Endothelial cell of umbilical vein (primary cell): ENCODE measurements around the gene PMVK. TPM values are rescaled to one million over a fixed set of nuclear protein-coding genes. Genes with fewer than 3 reads are reported as not detected.

ENCODE experiments used
- BruUV-seq: library from RNA; stranded (reverse); fragments of 400-500 nt; replicated peaks from 2 replicates; lab custom pipeline; 2021; lab: Mats Ljungman, UMichigan
- CTCF ChIA-PET: fragments of 300-600, 350-600 bp; sonication (Branson Sonifier 250); formaldehyde crosslinking; loops from one replicate; lab custom pipeline; 2021; ENCODE audit warnings: antibody characterized with exemption, inconsistent platforms; lab: Charles Lee
- POLR2A ChIA-PET: fragments of 300-600, 350-600 bp; sonication (Branson Sonifier 250); formaldehyde crosslinking; loops from one replicate; lab custom pipeline; 2021; ENCODE audit warnings: antibody characterized with exemption, inconsistent platforms; lab: Charles Lee
- DNase-seq: peaks from one replicate; pipeline ENCODE4 v3.0.0-alpha.2; 2011; ENCODE audit warnings: low read depth, low spot score
- FAIRE-seq: peaks from 2 replicates; lab custom pipeline; 2011; peaks lifted over from hg19 to GRCh38; lab: Jason Lieb, UNC
- H2AFZ ChIP-seq: 2 replicates; pipeline ENCODE4 v1.6.0; 2012; ENCODE audit warnings: low read depth, low read length, control low read depth, inconsistent platforms
- H3K27ac ChIP-seq: 2 replicates; pipeline ENCODE4 v1.5.1; 2011; ENCODE audit warnings: low read depth, mild to moderate bottlenecking, control low read depth, low read length, moderate library complexity; ENCODE audit not compliant: insufficient read depth
- H3K27me3 ChIP-seq, 2 experiments: 2 replicates each; pipeline versions ENCODE4 v1.6.0 to v1.6.1; 2011; ENCODE audit warnings: low read length in 2 of 2, mixed read lengths in 1 of 2; ENCODE audit not compliant: control insufficient read depth in 2 of 2, insufficient read depth in 2 of 2
- H3K36me3 ChIP-seq, 2 experiments: 2 replicates in 1 of 2; 3 replicates in 1 of 2; pipeline ENCODE4 v1.5.1; 2011; ENCODE audit warnings: low read length in 2 of 2, mild to moderate bottlenecking in 1 of 2, moderate library complexity in 1 of 2; ENCODE audit not compliant: control insufficient read depth in 2 of 2, insufficient read depth in 2 of 2; ENCODE audit errors: extremely low read depth in 1 of 2
- H3K4me1 ChIP-seq: 3 replicates; pipeline ENCODE4 v1.5.1; 2011; ENCODE audit warnings: mild to moderate bottlenecking, low read length; ENCODE audit not compliant: control insufficient read depth, insufficient read depth; ENCODE audit errors: extremely low read depth
- H3K4me2 ChIP-seq: 2 replicates; pipeline ENCODE4 v1.6.1; 2011; ENCODE audit warnings: low read length, control low read depth, mixed read lengths; ENCODE audit not compliant: insufficient read depth
- H3K4me3 ChIP-seq, 3 experiments: fragments of 200-600 bp in 1 of 3; sonication (generic), shearing (Covaris generic) in 1 of 3; replicated peaks in 1 of 3; 2 replicates each; pipeline ENCODE4 v1.5.1; 2011 to 2016; ENCODE audit warnings: control low read depth in 3 of 3, low read length in 3 of 3, mild to moderate bottlenecking in 2 of 3, inconsistent platforms in 1 of 3, low read depth in 1 of 3, moderate library complexity in 1 of 3; ENCODE audit not compliant: insufficient read depth in 1 of 3
- H3K79me2 ChIP-seq: 2 replicates; pipeline ENCODE4 v1.6.0; 2012; ENCODE audit warnings: low read length, inconsistent platforms; ENCODE audit not compliant: control insufficient read depth, insufficient read depth
- H3K9ac ChIP-seq: replicated peaks from 2 replicates; pipeline ENCODE3; 2011; ENCODE audit warnings: low read length, control low read depth; ENCODE audit not compliant: insufficient read depth; ENCODE audit errors: extremely low read depth
- H3K9me1 ChIP-seq: replicated peaks from 3 replicates; pipeline ENCODE4 v1.6.0; 2011; ENCODE audit warnings: mild to moderate bottlenecking, low read length; ENCODE audit not compliant: control insufficient read depth, insufficient read depth; ENCODE audit errors: extremely low read depth
- H3K9me3 ChIP-seq: replicated peaks from 2 replicates; pipeline ENCODE4 v1.5.1; 2012; ENCODE audit warnings: low read length, inconsistent platforms; ENCODE audit not compliant: control insufficient read depth, insufficient read depth
- H4K20me1 ChIP-seq: replicated peaks from 2 replicates; pipeline ENCODE3; 2011; ENCODE audit warnings: mild to moderate bottlenecking, low read length; ENCODE audit not compliant: control insufficient read depth, insufficient read depth; ENCODE audit errors: extremely low read depth
- EZH2 ChIP-seq: IDR thresholded peaks from 2 replicates; pipeline ENCODE4 v1.6.1; 2012; ENCODE audit warnings: borderline replicate concordance, low read depth, mild to moderate bottlenecking, moderate library complexity, low read length, inconsistent platforms; ENCODE audit not compliant: severe bottlenecking
- FOS ChIP-seq: IDR thresholded peaks from 2 replicates; pipeline ENCODE4 v1.6.1; 2011; ENCODE audit warnings: mild to moderate bottlenecking, low read length, moderate library complexity, borderline replicate concordance; ENCODE audit not compliant: insufficient read depth
- GATA2 ChIP-seq: IDR thresholded peaks from 2 replicates; pipeline ENCODE4 v1.7.0; 2011; ENCODE audit warnings: low read depth, mild to moderate bottlenecking, moderate library complexity, mixed read lengths, low read length; ENCODE audit not compliant: insufficient read length, insufficient read depth
- JUN ChIP-seq: IDR thresholded peaks from 2 replicates; pipeline ENCODE4 v1.6.1; 2011; ENCODE audit warnings: borderline replicate concordance, low read depth; ENCODE audit not compliant: insufficient read length, insufficient read depth
- MAX ChIP-seq: IDR thresholded peaks from 2 replicates; pipeline ENCODE4 v1.6.1; 2011; ENCODE audit not compliant: insufficient read depth, insufficient read length
- MYC ChIP-seq: IDR thresholded peaks from one replicate; pipeline ENCODE4 v1.6.1; 2011; ENCODE audit warnings: mild to moderate bottlenecking, low read depth, low read length
- POLR2A ChIP-seq: IDR thresholded peaks from 2 replicates; pipeline ENCODE4 v1.6.1; 2012; ENCODE audit warnings: low read depth, mild to moderate bottlenecking, control low read depth, low read length
- POLR2AphosphoS5 ChIP-seq: IDR thresholded peaks from 2 replicates; pipeline ENCODE4 v1.6.1; 2012; ENCODE audit warnings: low read depth, mild to moderate bottlenecking, control low read depth, low read length, moderate library complexity; ENCODE audit not compliant: insufficient read depth
- dilution Hi-C: fragments of 300-500 bp; cut with MboI; formaldehyde crosslinking; loops from one replicate; pipeline ENCODE4 v1.15.0; 2019; ENCODE audit warnings: low sequenced_read_pairs; ENCODE audit not compliant: extremely low pct_ligation_motif_present
- intact Hi-C: fragments of 100-400 bp; cut with micrococcal nuclease; formaldehyde crosslinking; loops from one replicate; pipeline ENCODE4 v1.10.0; 2022
- polyA plus RNA-seq, 4 experiments: library from polyadenylated mRNA; depleted of rRNA in 3 of 4; stranded (reverse) in 3 of 4; unstranded in 1 of 4; fragments of >200 nt; gene quantifications; 2 replicates each; pipeline versions ENCODE4 v1.2.1 to v1.2.3, GENCODE V29; 2011 to 2012; ENCODE audit warnings: missing spikeins in 1 of 4
- total RNA-seq: library from RNA; stranded (reverse); gene quantifications from 2 replicates; pipeline ENCODE4 v1.2.3, GENCODE V29; 2021
- TF ChIP-seq, protein P1 (sequence below), 2 donors: IDR thresholded peaks; 1 replicate in 1 of 2; 2 replicates in 1 of 2; pipeline ENCODE4 v1.5.1; 2011; ENCODE audit warnings: low read length in 2 of 2, mild to moderate bottlenecking in 2 of 2, moderate library complexity in 2 of 2, control low read depth in 1 of 2, inconsistent platforms in 1 of 2, low read depth in 1 of 2; ENCODE audit not compliant: insufficient read depth in 1 of 2; ENCODE audit errors: extremely low read depth in 1 of 2

PMVK gene
- total and polyA plus RNA-seq, 2 donors (not counting 3 experiments of a cell fraction or from before 2014, with no cell fraction given), result 22.6 to 32.7 TPM

DNA sequence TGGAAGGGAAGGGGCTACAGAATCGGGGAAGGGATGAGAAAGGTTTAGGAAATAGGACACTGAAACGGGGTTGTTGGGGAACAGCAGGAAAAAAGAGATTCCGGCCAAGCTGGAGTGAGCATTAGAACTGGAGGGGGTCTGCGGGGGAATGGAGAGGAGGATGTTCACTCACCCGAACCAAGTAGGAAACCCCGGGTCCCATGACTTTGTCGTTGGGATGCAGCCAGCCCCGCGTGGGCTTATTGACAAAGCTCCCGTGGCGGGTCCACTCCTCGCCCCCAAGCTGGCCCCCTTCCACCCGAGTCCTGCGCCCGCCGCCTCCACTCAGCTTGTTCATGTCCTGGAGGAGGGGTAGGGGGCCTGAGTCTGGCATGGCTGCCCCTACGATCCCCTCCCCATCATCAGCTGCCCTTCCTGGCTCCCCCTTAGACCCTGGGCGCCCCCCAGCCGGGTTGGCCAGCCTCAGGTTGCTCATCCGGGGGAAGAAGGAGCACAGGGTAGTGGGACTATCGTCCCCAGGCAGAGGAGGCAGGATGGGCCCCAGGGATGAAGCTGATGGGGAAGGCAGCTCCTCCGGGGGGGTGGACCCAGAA is 33.4 kb upstream of the PMVK start:
- Histone ChIP-seq H3K4me3 (peak overlapping the region; percentile 64 to 78 (median 70)), H3K4me1 (peaks cover 66% of the 10 kb centered on the region), H3K79me2 (peaks cover 53% of the 10 kb centered on the region), H3K36me3 (peaks cover 13 to 20% of the 10 kb centered on the region in 2 experiments), H3K27me3 (no peaks in the 10 kb centered on the region), H3K9me1 (no peaks in the 10 kb centered on the region), H4K20me1 (no peaks in the 10 kb centered on the region), H3K4me2 (peak overlapping the region; percentile 80), H3K9ac (peak overlapping the region; percentile 57), H3K9me3 (no peaks in the 10 kb centered on the region), H2AFZ (no peak overlapping the region), H3K27ac (peak overlapping the region; percentile 99)
- BruUV-seq, result TSS peak; percentile 1
- intact Hi-C loops (loop anchor here (1.0 to 10.0 kb wide), 3 partner anchors 9 to 485 kb away; partner anchors contain the start of genes EFNA1 and PYGO2), dilution Hi-C loops (no loop called here)
- TF ChIP-seq FOS (no peak), EZH2 (no peak), POLR2A (peak; percentile 63), MAX (no peak), MYC (no peak), GATA2 (no peak), POLR2AphosphoS5 (peak; percentile 49), JUN (no peak)
- TF ChIP-seq, protein P1, sequence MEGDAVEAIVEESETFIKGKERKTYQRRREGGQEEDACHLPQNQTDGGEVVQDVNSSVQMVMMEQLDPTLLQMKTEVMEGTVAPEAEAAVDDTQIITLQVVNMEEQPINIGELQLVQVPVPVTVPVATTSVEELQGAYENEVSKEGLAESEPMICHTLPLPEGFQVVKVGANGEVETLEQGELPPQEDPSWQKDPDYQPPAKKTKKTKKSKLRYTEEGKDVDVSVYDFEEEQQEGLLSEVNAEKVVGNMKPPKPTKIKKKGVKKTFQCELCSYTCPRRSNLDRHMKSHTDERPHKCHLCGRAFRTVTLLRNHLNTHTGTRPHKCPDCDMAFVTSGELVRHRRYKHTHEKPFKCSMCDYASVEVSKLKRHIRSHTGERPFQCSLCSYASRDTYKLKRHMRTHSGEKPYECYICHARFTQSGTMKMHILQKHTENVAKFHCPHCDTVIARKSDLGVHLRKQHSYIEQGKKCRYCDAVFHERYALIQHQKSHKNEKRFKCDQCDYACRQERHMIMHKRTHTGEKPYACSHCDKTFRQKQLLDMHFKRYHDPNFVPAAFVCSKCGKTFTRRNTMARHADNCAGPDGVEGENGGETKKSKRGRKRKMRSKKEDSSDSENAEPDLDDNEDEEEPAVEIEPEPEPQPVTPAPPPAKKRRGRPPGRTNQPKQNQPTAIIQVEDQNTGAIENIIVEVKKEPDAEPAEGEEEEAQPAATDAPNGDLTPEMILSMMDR (IDR thresholded peaks at IDR 0.05; ENCODE audit: extremely low read depth in 1 of 2, insufficient read depth in 1 of 2, low read depth in 1 of 2, low read length in 2 of 2), result no peak
- CTCF ChIA-PET, result interaction anchor here (1.0 to 8.5 kb wide), 9 partner anchors 9 to 115 kb away, joined by 3 to 81 read pairs (median 17); partner anchors contain the start of genes ADAM15, LENEP, PBXIP1 and PYGO2
- POLR2A ChIA-PET, result interaction anchor here (0.9 to 1.6 kb wide), 3 partner anchors 9 to 24 kb away, joined by 3 to 10 read pairs (median 4); partner anchors contain the start of gene PYGO2
- FAIRE-seq, result no peak
- DNase-seq, result no peak
